Measurements from ENCODE around the gene FAM228B.

GRCh38 chr2:24189551-24189950 is 66.3 kb downstream of the FAM228B start:
- no peak for TF ChIP-seq NUFIP1 (IDR thresholded peaks at IDR 0.05; ENCODE audit: partially characterized antibody)
- TF ChIP-seq CTCF (IDR thresholded peaks at IDR 0.05 in 2 of 3, conservative IDR thresholded peaks at IDR 0.05 in 1 of 3; ENCODE audit: insufficient read depth in 2 of 3, low read depth in 1 of 3, low read length in 3 of 3) = no peak
- no peak for TF ChIP-seq FIP1L1 (IDR thresholded peaks at IDR 0.05; ENCODE audit: low read depth, low read length, poor library complexity, severe bottlenecking)
